ENCODE results near the gene DCAF5.

DCAF5 gene

GRCh38 chr14:69039288-69039628 lies 113.7 kb downstream of the DCAF5 start:
- in situ Hi-C loops (cut with MboI; ENCODE audit: low pct_unique_long_range_greater_than_20kb, low sequenced_read_pairs, unreplicated experiment), result no loop called here
- no peak for TF ChIP-seq CTCF (IDR thresholded peaks at IDR 0.05; ENCODE audit: extremely low read depth, insufficient read depth, missing control alignments)
- no peak for DNase-seq (ENCODE audit: low spot score)

GRCh38 chr14:69038455-69039287 lies 114.2 kb downstream of the DCAF5 start:
- in situ Hi-C loops (cut with MboI; ENCODE audit: low pct_unique_long_range_greater_than_20kb, low sequenced_read_pairs, unreplicated experiment), result no loop called here
- no peak for TF ChIP-seq CTCF (IDR thresholded peaks at IDR 0.05; ENCODE audit: extremely low read depth, insufficient read depth, missing control alignments)
- DNase-seq (ENCODE audit: low spot score), result no peak

GRCh38 chr14:69037790-69038454 lies 115.0 kb downstream of the DCAF5 start:
- DNase-seq (ENCODE audit: low spot score), result no peak
- in situ Hi-C loops (cut with MboI; ENCODE audit: low pct_unique_long_range_greater_than_20kb, low sequenced_read_pairs, unreplicated experiment), result no loop called here
- no peak for TF ChIP-seq CTCF (IDR thresholded peaks at IDR 0.05; ENCODE audit: extremely low read depth, insufficient read depth, missing control alignments)

- DNase-seq (ENCODE audit: low spot score), result no peak
- in situ Hi-C loops (cut with MboI; ENCODE audit: low pct_unique_long_range_greater_than_20kb, low sequenced_read_pairs, unreplicated experiment), result no loop called here
- TF ChIP-seq CTCF (IDR thresholded peaks at IDR 0.05; ENCODE audit: extremely low read depth, insufficient read depth, missing control alignments), result no peak
Measured at GRCh38 chr14:69036757-69037506, 116.0 kb downstream of the DCAF5 start.

GRCh38 chr14:69034612-69035262 lies 118.2 kb downstream of the DCAF5 start:
- DNase-seq (ENCODE audit: low spot score), result no peak
- in situ Hi-C loops (cut with MboI; ENCODE audit: low pct_unique_long_range_greater_than_20kb, low sequenced_read_pairs, unreplicated experiment), result no loop called here
- TF ChIP-seq CTCF (IDR thresholded peaks at IDR 0.05; ENCODE audit: extremely low read depth, insufficient read depth, missing control alignments), result no peak

- no peak for TF ChIP-seq CTCF (IDR thresholded peaks at IDR 0.05; ENCODE audit: extremely low read depth, insufficient read depth, missing control alignments)
- in situ Hi-C loops (cut with MboI; ENCODE audit: low pct_unique_long_range_greater_than_20kb, low sequenced_read_pairs, unreplicated experiment), result no loop called here
- DNase-seq (ENCODE audit: low spot score), result no peak
Measured at GRCh38 chr14:69027242-69027913, 125.5 kb downstream of the DCAF5 start.
